GM12878 (cell line): ENCODE results near the gene NAMPT. TPM values are rescaled to one million over a fixed set of nuclear protein-coding genes. Genes with fewer than 3 reads are reported as not detected.

Source experiments
- ATAC-seq: fragments of 200-7000 bp; cut with Tn5 transposase; 3 replicates; pipeline ENCODE4 v1.9.1; 2020; ENCODE audit warnings: mild to moderate bottlenecking, moderate library complexity
- BruUV-seq: library from RNA; stranded (reverse); fragments of 400-500 nt; replicated peaks from 2 replicates; lab custom pipeline; 2021; lab: Mats Ljungman, UMichigan
- CTCF ChIA-PET: fragments of 300-600 bp; sonication (Branson Sonifier 250); formaldehyde crosslinking; extraction: SDS; loops from one replicate; lab custom pipeline; 2021; ENCODE audit warnings: inconsistent platforms; lab: Yijun Ruan, JAX
- POLR2A ChIA-PET: fragments of 350-600 bp; formaldehyde crosslinking; extraction: SDS; loops from one replicate; lab custom pipeline; 2021; ENCODE audit warnings: inconsistent platforms; lab: Charles Lee
- RAD21 ChIA-PET: fragments of 300-600 bp; sonication (Branson Sonifier 250); formaldehyde crosslinking; loops from one replicate; lab custom pipeline; 2023; ENCODE audit warnings: antibody characterized with exemption; ENCODE audit not compliant: unreplicated experiment; lab: Charles Lee
- SMC1A ChIA-PET: fragments of 300-600 bp; sonication (Branson Sonifier 250); formaldehyde crosslinking; loops from one replicate; lab custom pipeline; 2023; ENCODE audit not compliant: unreplicated experiment, uncharacterized antibody; lab: Charles Lee
- DNase-seq: peaks from one replicate; pipeline ENCODE4 v3.0.0-alpha.2; 2011; ENCODE audit warnings: low read depth, low spot score
- FAIRE-seq: peaks from 3 replicates; lab custom pipeline; 2011; peaks lifted over from hg19 to GRCh38; lab: Jason Lieb, UNC
- H2AFZ ChIP-seq: 2 replicates; pipeline ENCODE4 v1.6.0; 2011; ENCODE audit warnings: low read depth, low read length, control low read depth; ENCODE audit not compliant: control insufficient read depth
- H3K27ac ChIP-seq: 2 replicates; pipeline ENCODE4 v1.5.1; 2011; ENCODE audit warnings: control low read depth; ENCODE audit not compliant: control insufficient read depth, insufficient read depth
- H3K27me3 ChIP-seq, 2 experiments: replicated peaks in 1 of 2; 2 replicates each; pipeline versions ENCODE4 v1.6.0 to v1.6.1; 2011; ENCODE audit warnings: low read length in 1 of 2; ENCODE audit not compliant: control insufficient read depth in 2 of 2, insufficient read depth in 2 of 2
- H3K36me3 ChIP-seq, 2 experiments: 2 replicates each; pipeline ENCODE4 v1.5.1; 2011; ENCODE audit warnings: low read length in 1 of 2; ENCODE audit not compliant: control insufficient read depth in 2 of 2, insufficient read depth in 2 of 2
- H3K4me1 ChIP-seq: 2 replicates; pipeline ENCODE4 v1.6.1; 2011; ENCODE audit warnings: mild to moderate bottlenecking, low read length, moderate library complexity, mixed read lengths; ENCODE audit not compliant: control insufficient read depth, insufficient read depth
- H3K4me2 ChIP-seq: 2 replicates; pipeline ENCODE4 v1.6.0; 2011; ENCODE audit warnings: control low read depth; ENCODE audit not compliant: control insufficient read depth, insufficient read depth
- H3K4me3 ChIP-seq: fragments of 200-600 bp; sonication (generic); 2 replicates; pipeline ENCODE4 v1.5.1; 2016
- H3K79me2 ChIP-seq: 2 replicates; pipeline ENCODE4 v1.6.0; 2011; ENCODE audit warnings: low read length; ENCODE audit not compliant: control insufficient read depth, insufficient read depth
- H3K9ac ChIP-seq: 2 replicates; pipeline ENCODE4 v1.8.0; 2011; ENCODE audit warnings: low read length, control low read depth, mixed read lengths; ENCODE audit not compliant: control insufficient read depth, insufficient read depth
- H3K9me3 ChIP-seq: replicated peaks from 3 replicates; pipeline ENCODE4 v1.5.1; 2011; ENCODE audit warnings: mild to moderate bottlenecking, low read length; ENCODE audit not compliant: control insufficient read depth, insufficient read depth
- H4K20me1 ChIP-seq: 2 replicates; pipeline ENCODE4 v1.6.0; 2011; ENCODE audit not compliant: control insufficient read depth, insufficient read depth
- CBX5 ChIP-seq: sonication (generic); IDR thresholded peaks from 2 replicates; pipeline ENCODE4 v1.6.1; 2016; ENCODE audit warnings: low read depth, moderate library complexity, mild to moderate bottlenecking, inconsistent platforms
- FOXM1 ChIP-seq: IDR thresholded peaks from 2 replicates; pipeline ENCODE4 v1.6.1; 2012; ENCODE audit warnings: low read depth, mild to moderate bottlenecking, inconsistent platforms, low read length, moderate library complexity
- IKZF1 ChIP-seq: fragments of 450-650 bp; conservative IDR thresholded peaks from 2 replicates; pipeline ENCODE4 v1.6.1; 2017; ENCODE audit warnings: antibody characterized with exemption, mild to moderate bottlenecking
- NFYB ChIP-seq: IDR thresholded peaks from 2 replicates; pipeline ENCODE4 v1.6.1; 2011; ENCODE audit warnings: low read depth, mild to moderate bottlenecking, low read length, improper control_type of control experiment, moderate library complexity; ENCODE audit not compliant: insufficient read depth
- SIN3A ChIP-seq: IDR thresholded peaks from 2 replicates; pipeline ENCODE4 v1.6.1; 2012; ENCODE audit warnings: low read depth, low read length, improper control_type of control experiment
- SRF ChIP-seq, 2 experiments: IDR thresholded peaks; 2 replicates each; pipeline ENCODE4 v1.6.1; 2011; ENCODE audit warnings: low read depth in 2 of 2, low read length in 2 of 2, mild to moderate bottlenecking in 1 of 2, moderate library complexity in 1 of 2
- STAT3 ChIP-seq: IDR thresholded peaks from 2 replicates; pipeline ENCODE4 v1.6.1; 2011; ENCODE audit warnings: low read depth, low read length, improper control_type of control experiment
- ZBTB33 ChIP-seq: fragments of 450-650 bp; IDR thresholded peaks from 2 replicates; pipeline ENCODE4 v1.6.1; 2017; ENCODE audit warnings: mild to moderate bottlenecking
- in situ Hi-C: fragments of 300-500 bp; cut with MboI; formaldehyde crosslinking; loops from 9 replicates; pipeline ENCODE4 v1.14.3; 2018; ENCODE audit warnings: mixed read lengths
- intact Hi-C: fragments of 100-400 bp; cut with micrococcal nuclease; formaldehyde crosslinking; loops from one replicate; pipeline ENCODE4 v1.14.2; 2022; ENCODE audit not compliant: unreplicated experiment
- polyA plus RNA-seq, 11 experiments: library from polyadenylated mRNA; depleted of rRNA in 4 of 11; unstranded in 6 of 11; stranded (reverse) in 5 of 11; fragments of >200 nt; fragmentation: Nextera tagmentation in 4 of 11; fragmentation: Illumina TruSeq in 1 of 11; extraction: Ambion mirVana in 4 of 11; extraction: Trizol in 1 of 11; gene quantifications; 1 replicate in 1 of 11; 2 replicates in 10 of 11; pipeline versions ENCODE4 v1.2.1 to v1.2.3, GENCODE V29; 2011 to 2016; ENCODE audit warnings: inconsistent platforms in 2 of 11, missing spikeins in 2 of 11, low read depth in 1 of 11
- total RNA-seq, 4 experiments: library from RNA; depleted of rRNA in 3 of 4; stranded (reverse); fragments of >200 nt in 3 of 4; fragmentation: Illumina TruSeq in 1 of 4; extraction: Trizol in 1 of 4; gene quantifications; 2 replicates each; pipeline versions ENCODE4 v1.2.1 to v1.2.3, GENCODE V29; 2013 to 2021

The NAMPT gene
- total and polyA plus RNA-seq, 10 of the 15 experiments (the other 5 are each of a cell fraction or from before 2014, with no cell fraction given), result 28.3 to 173 (median 75.0) TPM

- ChIA-PET CTCF (interaction anchor here (0.9 to 1.6 kb wide), 4 partner anchors 13 to 184 kb away, joined by 3 to 5 read pairs (median 4); no protein-coding TSS in a partner anchor), POLR2A (no interaction called here), RAD21 (interaction anchor here (1.5 kb wide), 1 partner anchor 237 kb away, joined by 3 read pairs; no protein-coding TSS in a partner anchor), SMC1A (interaction anchor here (1.0 to 1.5 kb wide), 5 partner anchors 11 to 236 kb away, joined by 3 to 5 read pairs (median 4); no protein-coding TSS in a partner anchor)
- Histone ChIP-seq H3K4me2 (no peak overlapping the region), H3K4me3 (no peak overlapping the region), H4K20me1 (no peaks in the 10 kb centered on the region), H2AFZ (no peak overlapping the region), H3K27ac (no peak overlapping the region), H3K9ac (no peak overlapping the region), H3K4me1 (no peaks in the 10 kb centered on the region), H3K79me2 (no peaks in the 10 kb centered on the region), H3K36me3 (no peaks in the 10 kb centered on the region), H3K27me3 (no peaks in the 10 kb centered on the region), H3K9me3 (no peaks in the 10 kb centered on the region)
- no TSS peak for BruUV-seq
- TF ChIP-seq SRF (IDR thresholded peaks at IDR 0.05; ENCODE audit: low read depth in 2 of 2, low read length in 2 of 2) (no peak), FOXM1 (no peak), SIN3A (no peak), NFYB (no peak), CBX5 (no peak), ZBTB33 (no peak), STAT3 (no peak), IKZF1 (no peak)
- DNase-seq (no peak), ATAC-seq (no peak), FAIRE-seq (no peak)
- intact Hi-C loops (no loop called here), in situ Hi-C loops (no loop called here)
These were observed 58.9 kb downstream of the NAMPT start for GRCh38 chr7:106225856-106226255.
